Esophagus muscularis mucosa (tissue), 4 donors: ENCODE measurements around the gene FAM53A.

Experiments
- CTCF ChIP-seq, 3 experiments: fragments of 200-600 bp in 2 of 3; fragments of 450-650 bp in 1 of 3; sonication (generic) in 2 of 3; IDR thresholded peaks; one replicate each; pipeline ENCODE4 v1.5.1; 2017 to 2019; ENCODE audit warnings: antibody characterized with exemption in 3 of 3, mild to moderate bottlenecking in 2 of 3, moderate library complexity in 1 of 3
- EP300 ChIP-seq: sonication (generic); formaldehyde crosslinking; IDR thresholded peaks from one replicate; pipeline ENCODE4 v1.6.1; 2017; ENCODE audit warnings: antibody characterized with exemption
- POLR2A ChIP-seq: fragments of 450-650 bp; IDR thresholded peaks from one replicate; pipeline ENCODE4 v1.6.1; 2017; ENCODE audit warnings: antibody characterized with exemption, moderate library complexity, mild to moderate bottlenecking, low read depth

GRCh38 chr4:1667273-1667672 lies 16.8 kb downstream of the FAM53A start:
- TF ChIP-seq CTCF (IDR thresholded peaks at IDR 0.05) (no peak), POLR2A (no peak), EP300 (no peak)
